Heart right ventricle (tissue), 16 donors: ENCODE measurements around the gene BMP5. TPM values are rescaled to one million over a fixed set of nuclear protein-coding genes. Genes with fewer than 3 reads are reported as not detected.

Source experiments
- ATAC-seq, 8 donors: fragments of 200-7000 bp; cut with Tn5 transposase; one replicate each; pipeline ENCODE4 v1.9.1; 2020; ENCODE audit warnings: mild to moderate bottlenecking in 8 of 8, moderate library complexity in 8 of 8, moderate number of reproducible peaks in 1 of 8
- DNase-seq, 2 donors: peaks; one replicate each; pipeline ENCODE4 v3.0.0-alpha.2; 2020
- H3K27ac ChIP-seq, 10 donors: fragments of 200-600 bp; sonication (generic) in 2 of 10; one replicate each; pipeline versions ENCODE4 v1.5.0 to v1.8.0; 2020 to 2022; ENCODE audit warnings: mild to moderate bottlenecking in 3 of 10
- H3K27me3 ChIP-seq, 7 donors: fragments of 200-600 bp; one replicate each; pipeline ENCODE4 v1.8.0; 2021 to 2022; ENCODE audit warnings: mild to moderate bottlenecking in 2 of 7
- H3K36me3 ChIP-seq, 9 donors: fragments of 200-600 bp; sonication (generic) in 1 of 9; one replicate each; pipeline versions ENCODE4 v1.5.0 to v1.8.0; 2020 to 2022; ENCODE audit warnings: mild to moderate bottlenecking in 2 of 9
- H3K4me1 ChIP-seq, 9 donors: fragments of 200-600 bp; sonication (generic) in 1 of 9; one replicate each; pipeline versions ENCODE4 v1.5.0 to v1.8.0; 2020 to 2022; ENCODE audit warnings: mild to moderate bottlenecking in 4 of 9
- H3K4me3 ChIP-seq, 10 donors: fragments of 200-600 bp; sonication (generic) in 2 of 10; one replicate each; pipeline versions ENCODE4 v1.5.0 to v1.8.0; 2020 to 2022; ENCODE audit warnings: mild to moderate bottlenecking in 7 of 10, moderate library complexity in 2 of 10
- H3K9me3 ChIP-seq, 11 donors: fragments of 200-600 bp in 10 of 11; sonication (generic) in 2 of 11; one replicate each; pipeline versions ENCODE4 v1.5.0 to v1.8.0; 2013 to 2022; ENCODE audit warnings: mild to moderate bottlenecking in 2 of 11, control low read depth in 1 of 11, moderate library complexity in 1 of 11
- CTCF ChIP-seq, 9 donors: fragments of 200-600 bp; sonication (generic) in 2 of 9; IDR thresholded peaks; one replicate each; pipeline versions ENCODE4 v1.5.0 to v1.8.0; 2021 to 2022; ENCODE audit warnings: antibody characterized with exemption in 9 of 9, mild to moderate bottlenecking in 5 of 9, moderate library complexity in 1 of 9
- WGBS, 2 donors: extraction: QIAGEN DNeasy Blood & Tissue Kit; methylation state at CpG; one replicate each; pipeline ENCODE4 v1.1.7; 2013; ENCODE audit warnings: inconsistent platforms in 1 of 2; 5-methylcytosine and 5-hydroxymethylcytosine counted together
- intact Hi-C, 10 donors: fragments of 100-400 bp; cut with DNase I; formaldehyde crosslinking; loops; one replicate each; pipeline versions ENCODE4 v1.11.1 to v1.14.2; 2022
- polyA plus RNA-seq, 2 donors: library from polyadenylated mRNA; stranded (reverse); fragments of 200-250 nt; gene quantifications; one replicate each; pipeline ENCODE4 v1.2.3, GENCODE V29; 2013
- total RNA-seq, 10 donors: library from RNA; stranded (reverse); fragmentation: NEBNext Ultra II Directional in 3 of 10; extraction: Animal tissue kit (Norgen Biotek cat#: 25700) in 3 of 10; gene quantifications; one replicate each; pipeline versions ENCODE4 v1.2.1 to v1.2.4, GENCODE V29; 2021 to 2023
- donor health status: Arrhythmogenic right ventricular cardiomyopathy.
- donor health status: ischemic (EF 13 %, LVEDD 7.1; RV severe dilation, severe dysfunction).
- donor health status: healthy with polysubstance abuse.
- donor health status: DM: no; HTN: yes; CAD: no.
- donor health status: DM: no; HTN: no; CAD: no.
- donor health status: ischemic (EF 25% LVEDD 6.9; RV normal size, moderate dysfunction).
- donor health status: ischemic (EF 25% LVEDD 5.7; RV mildly dilated, moderate dysfunction).
- donor health status: healthy.
- donor health status: DM: yes; HTN: yes; CAD: no.
- donor health status: Ischemic cardiomyopathy.
- donor health status: ischemic (EF 35%, LVEDD 5.7; RV mildly dilated, moderate dysfunction).
- donor health status: nonischemic (EF 11% LVEDD 7.7; RV severe dilation, severe dysfunction).
- donor health status: DM: yes; HTN: yes; CAD: no.
- donor health status: PGD.
- donor health status: ischemic (EF 29% LVEDD 5.4; RV normal size, mild dysfunction).
- donor health status: nonischemic (EF 23%, LVEDD 6.1; RV moderate dilation, normal function).

Gene BMP5
- total and polyA plus RNA-seq, 12 donors = 0.60 to 3.8 (median 1.8) TPM

GRCh38 chr6:55729665-55730064 is 145.7 kb downstream of the BMP5 start:
- DNase-seq (no peak), ATAC-seq (no peak)
- Histone ChIP-seq H3K27me3 (no peaks in the 10 kb centered on the region), H3K4me3 (no peak overlapping the region), H3K4me1 (no peaks in the 10 kb centered on the region), H3K9me3 (no peaks in the 10 kb centered on the region), H3K27ac (no peak overlapping the region), H3K36me3 (no peaks in the 10 kb centered on the region)
- TF ChIP-seq CTCF (IDR thresholded peaks at IDR 0.05) = no peak
- intact Hi-C loops = no loop called here

- Histone ChIP-seq H3K27me3 (no peaks in the 10 kb centered on the region), H3K27ac (no peak overlapping the region), H3K9me3 (no peaks in the 10 kb centered on the region), H3K4me3 (no peak overlapping the region), H3K4me1 (no peaks in the 10 kb centered on the region), H3K36me3 (no peaks in the 10 kb centered on the region)
- WGBS, 2 donors = 64 to 66% methylated on average over 1 of the region's 1 CpG
- DNase-seq (no peak), ATAC-seq (no peak)
- intact Hi-C loops = no loop called here
- no peak for TF ChIP-seq CTCF (IDR thresholded peaks at IDR 0.05)
Observed at GRCh38 chr6:55726144-55726543, 149.2 kb downstream of the BMP5 start.

- H3K36me3 ChIP-seq = no peaks in the 10 kb centered on the region
- DNase-seq = no peak
- no peak overlapping the region for H3K27ac ChIP-seq
- no peak for ATAC-seq
- H3K4me1 ChIP-seq = peaks cover 0 to 5% (median 0%) of the 10 kb centered on the region in 9 donors
- H3K9me3 ChIP-seq = no peaks in the 10 kb centered on the region
- intact Hi-C loops = no loop called here
- TF ChIP-seq CTCF (IDR thresholded peaks at IDR 0.05) = no peak
- 73 to 75% methylated on average over 4 of the region's 4 CpGs for WGBS, 2 donors
- no peaks in the 10 kb centered on the region for H3K27me3 ChIP-seq
- H3K4me3 ChIP-seq = no peak overlapping the region
Observed at GRCh38 chr6:55714831-55715230, 160.6 kb downstream of the BMP5 start.

GRCh38 chr6:55713436-55713835 is 162.0 kb downstream of the BMP5 start:
- TF ChIP-seq CTCF (IDR thresholded peaks at IDR 0.05) = no peak
- no peak overlapping the region for H3K4me3 ChIP-seq
- H3K27ac ChIP-seq = no peak overlapping the region
- no peaks in the 10 kb centered on the region for H3K9me3 ChIP-seq
- intact Hi-C loops = no loop called here
- ATAC-seq = peak in 3 of 8 donors; percentile 31 to 72 (median 38)
- no peaks in the 10 kb centered on the region for H3K27me3 ChIP-seq
- peaks cover 0 to 5% (median 0%) of the 10 kb centered on the region in 9 donors for H3K4me1 ChIP-seq
- WGBS, 2 donors = 33 to 47% methylated on average over 3 of the region's 3 CpGs
- no peaks in the 10 kb centered on the region for H3K36me3 ChIP-seq
- DNase-seq = no peak
